ENCODE results near the gene KRTAP10-5. TPM values are rescaled to one million over a fixed set of nuclear protein-coding genes. Genes with fewer than 3 reads are reported as not detected.
"Not testable (repeated sequence)": the region's sequence is repeated elsewhere in the genome, so short reads cannot be mapped to it uniquely, and the experiment has no call there.

The KRTAP10-5 gene
- polyA plus RNA-seq, 1 experiment, result not detected

DNA sequence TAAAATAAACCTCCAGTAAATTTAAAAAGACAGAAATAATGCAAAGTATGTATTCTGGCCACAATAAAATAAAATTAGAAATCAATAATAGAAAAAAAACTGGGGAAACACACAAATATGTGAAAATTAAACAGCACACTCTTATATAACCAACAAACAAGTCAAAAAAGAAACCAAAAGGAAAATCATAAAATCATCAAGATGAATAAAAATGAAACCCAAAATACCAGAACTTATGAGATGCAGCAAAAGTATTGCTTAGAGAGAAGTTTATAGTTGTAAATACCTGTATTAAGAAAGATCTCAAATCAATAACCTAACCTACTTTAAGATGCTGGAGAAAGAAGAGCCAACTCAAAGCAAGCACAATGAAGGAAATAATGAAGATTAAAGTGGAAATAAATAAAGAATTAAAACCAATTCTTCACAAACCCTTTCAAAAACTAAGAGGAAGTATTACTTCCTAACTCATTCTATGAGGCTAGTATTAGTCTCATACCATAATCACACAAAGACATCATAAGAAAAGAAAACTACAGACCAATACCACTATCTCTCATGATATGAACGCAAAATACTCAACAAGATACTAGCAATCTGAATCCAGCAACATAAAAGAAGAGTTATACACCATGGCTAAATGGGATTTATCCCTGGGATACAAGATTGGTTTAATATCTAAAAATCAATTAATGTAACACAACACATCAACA lies 15.4 kb downstream of the KRTAP10-5 start:
- no peaks in the 10 kb centered on the region for H3K36me3 ChIP-seq (ENCODE audit: control insufficient read depth, insufficient read depth, low read length)
- POLR2A ChIA-PET, result no interaction called here
- CTCF ChIA-PET, result no interaction called here
- no peak for DNase-seq (ENCODE audit: low read depth)
- no peak overlapping the region for H3K4me3 ChIP-seq (ENCODE audit: low read depth, low read length)
- TF ChIP-seq, protein P1, sequence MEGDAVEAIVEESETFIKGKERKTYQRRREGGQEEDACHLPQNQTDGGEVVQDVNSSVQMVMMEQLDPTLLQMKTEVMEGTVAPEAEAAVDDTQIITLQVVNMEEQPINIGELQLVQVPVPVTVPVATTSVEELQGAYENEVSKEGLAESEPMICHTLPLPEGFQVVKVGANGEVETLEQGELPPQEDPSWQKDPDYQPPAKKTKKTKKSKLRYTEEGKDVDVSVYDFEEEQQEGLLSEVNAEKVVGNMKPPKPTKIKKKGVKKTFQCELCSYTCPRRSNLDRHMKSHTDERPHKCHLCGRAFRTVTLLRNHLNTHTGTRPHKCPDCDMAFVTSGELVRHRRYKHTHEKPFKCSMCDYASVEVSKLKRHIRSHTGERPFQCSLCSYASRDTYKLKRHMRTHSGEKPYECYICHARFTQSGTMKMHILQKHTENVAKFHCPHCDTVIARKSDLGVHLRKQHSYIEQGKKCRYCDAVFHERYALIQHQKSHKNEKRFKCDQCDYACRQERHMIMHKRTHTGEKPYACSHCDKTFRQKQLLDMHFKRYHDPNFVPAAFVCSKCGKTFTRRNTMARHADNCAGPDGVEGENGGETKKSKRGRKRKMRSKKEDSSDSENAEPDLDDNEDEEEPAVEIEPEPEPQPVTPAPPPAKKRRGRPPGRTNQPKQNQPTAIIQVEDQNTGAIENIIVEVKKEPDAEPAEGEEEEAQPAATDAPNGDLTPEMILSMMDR (IDR thresholded peaks at IDR 0.05; ENCODE audit: insufficient read depth, low read depth, low read length), result no peak
- no peaks in the 10 kb centered on the region for H3K27me3 ChIP-seq (ENCODE audit: control insufficient read depth, insufficient read depth, low read length)

DNA sequence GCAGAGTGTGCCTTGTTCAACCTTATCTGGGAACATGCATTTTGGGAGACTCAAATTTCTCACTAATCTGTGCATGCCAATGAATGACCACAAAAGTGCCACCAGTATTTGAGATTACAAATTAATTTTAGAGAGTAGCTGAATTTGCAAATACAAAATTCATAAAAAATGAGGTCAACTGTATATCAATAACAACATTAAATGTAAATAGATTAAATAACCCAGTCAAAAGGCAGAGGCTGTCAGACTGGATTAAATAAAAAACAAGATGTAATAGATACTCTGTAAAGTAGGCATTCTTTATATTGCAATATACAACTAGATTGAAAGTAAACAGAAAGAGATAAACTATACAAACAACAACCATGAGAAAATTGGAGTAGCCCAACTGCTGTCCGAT lies 16.3 kb downstream of the KRTAP10-5 start:
- ChIA-PET POLR2A (no interaction called here), CTCF (no interaction called here)
- Histone ChIP-seq H3K36me3 (ENCODE audit: control insufficient read depth, insufficient read depth, low read length) (no peaks in the 10 kb centered on the region), H3K4me3 (ENCODE audit: low read depth, low read length) (no peak overlapping the region), H3K27me3 (ENCODE audit: control insufficient read depth, insufficient read depth, low read length) (no peaks in the 10 kb centered on the region)
- DNase-seq (ENCODE audit: low read depth), result no peak
- TF ChIP-seq, protein P1 (IDR thresholded peaks at IDR 0.05; ENCODE audit: insufficient read depth, low read depth, low read length), result no peak

DNA sequence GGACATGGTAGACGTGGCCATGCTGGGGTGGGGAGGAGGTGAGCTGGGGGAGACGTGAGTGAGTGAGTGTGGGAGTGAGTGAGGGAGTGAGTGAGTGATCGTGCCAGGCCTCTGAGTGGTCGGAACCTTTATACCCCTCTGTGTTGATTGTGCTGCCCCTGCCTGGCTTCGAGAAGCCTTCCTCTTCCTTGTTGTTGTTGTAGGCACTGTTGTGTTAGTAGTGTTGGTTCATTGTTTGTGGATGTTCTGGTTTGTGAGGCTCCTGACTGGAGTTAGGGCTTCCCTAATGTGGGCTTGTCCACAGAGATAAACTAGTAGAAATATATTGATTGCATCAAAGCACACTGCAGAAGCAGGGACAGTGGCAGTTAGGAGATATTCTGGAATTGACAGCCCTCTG lies 21.7 kb downstream of the KRTAP10-5 start, which contains the start of gene KRTAP10-3:
TSS of gene KRTAP10-3 (minus strand) at position 101 of the 400 bp plus-strand sequence. CDS start at position 21, 80 bp downstream.
- no peak for DNase-seq (ENCODE audit: low read depth)
- TF ChIP-seq, protein P1 (IDR thresholded peaks at IDR 0.05; ENCODE audit: insufficient read depth, low read depth, low read length), result no peak
- Histone ChIP-seq H3K27me3 (ENCODE audit: control insufficient read depth, insufficient read depth, low read length) (peaks cover 8% of the 10 kb centered on the region), H3K4me3 (ENCODE audit: low read depth, low read length) (no peak within 1 kb of the TSS), H3K36me3 (ENCODE audit: control insufficient read depth, insufficient read depth, low read length) (no peaks in the 10 kb centered on the region)
- ChIA-PET CTCF (no interaction called here), POLR2A (no interaction called here)

DNA sequence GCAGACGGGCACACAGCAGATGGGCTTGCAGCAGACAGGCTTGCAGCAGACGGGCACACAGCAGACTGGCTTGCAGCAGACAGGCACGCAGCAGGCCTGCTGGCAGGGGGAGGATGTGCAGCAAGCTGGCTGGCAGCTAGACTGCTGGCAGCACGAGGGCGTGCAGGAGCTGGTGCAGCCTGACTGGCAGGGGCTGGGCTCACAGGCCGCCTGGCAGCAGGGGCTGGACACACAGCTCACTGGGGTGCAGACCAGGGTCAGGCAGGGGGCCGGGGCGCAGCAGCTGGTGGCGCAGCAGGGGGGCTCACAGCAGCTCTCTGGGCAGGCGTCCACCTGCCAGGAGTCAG lies 22.1 kb downstream of the KRTAP10-5 start:
- H3K36me3 ChIP-seq (ENCODE audit: control insufficient read depth, insufficient read depth, low read length); H3K4me3 ChIP-seq (ENCODE audit: low read depth, low read length); H3K27me3 ChIP-seq (ENCODE audit: control insufficient read depth, insufficient read depth, low read length); CTCF ChIA-PET; DNase-seq (ENCODE audit: low read depth); POLR2A ChIA-PET: not testable (repeated sequence)

DNA sequence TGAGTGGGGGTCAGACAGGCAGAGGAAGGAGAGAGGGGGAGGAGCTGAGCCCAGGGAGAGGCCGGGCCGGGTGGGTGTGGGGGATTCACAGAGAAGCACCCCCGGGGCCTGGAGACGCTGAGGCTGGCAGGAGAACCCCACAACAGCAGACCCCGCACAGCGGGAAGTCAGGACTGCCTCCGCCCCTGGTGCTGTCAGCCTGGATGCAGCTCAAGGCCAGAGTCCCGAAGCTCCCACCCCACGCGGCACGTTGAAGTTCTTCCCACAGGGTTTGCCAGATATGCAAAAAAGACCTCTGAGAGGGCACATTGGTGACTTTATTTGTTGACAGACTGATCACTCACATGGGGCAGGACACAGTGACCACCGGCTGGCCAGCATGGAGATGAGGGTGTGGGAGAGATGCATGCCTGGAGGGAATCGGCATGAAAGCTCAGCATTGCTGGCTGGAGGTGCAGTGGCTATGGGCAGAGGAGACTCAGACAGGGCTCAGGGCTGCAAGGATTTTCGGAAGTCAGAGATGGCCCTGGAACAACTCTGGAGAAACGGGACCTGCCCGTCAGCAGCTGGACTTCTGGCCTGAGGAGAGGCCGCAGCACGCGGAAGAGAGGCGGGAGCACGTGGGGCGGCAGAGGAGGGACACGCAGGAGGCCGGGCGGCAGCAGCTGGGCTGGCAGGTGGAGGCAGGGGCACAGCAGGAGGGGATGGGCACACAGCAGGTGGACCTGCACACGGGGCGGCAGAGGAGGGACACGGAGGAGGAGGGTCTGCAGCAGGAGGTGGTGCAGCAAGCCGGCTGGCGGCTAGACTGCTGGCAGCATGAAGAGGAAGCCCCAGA lies 22.7 kb downstream of the KRTAP10-5 start:
- peaks cover 8% of the 10 kb centered on the region for H3K27me3 ChIP-seq (ENCODE audit: control insufficient read depth, insufficient read depth, low read length)
- CTCF ChIA-PET, result interaction anchor here (0.6 kb wide), 1 partner anchor 89 kb away, joined by 3 read pairs; no protein-coding TSS in a partner anchor
- POLR2A ChIA-PET, result no interaction called here
- DNase-seq (ENCODE audit: low read depth), result no peak
- no peak overlapping the region for H3K4me3 ChIP-seq (ENCODE audit: low read depth, low read length)
- no peaks in the 10 kb centered on the region for H3K36me3 ChIP-seq (ENCODE audit: control insufficient read depth, insufficient read depth, low read length)
- TF ChIP-seq, protein P1 (IDR thresholded peaks at IDR 0.05; ENCODE audit: insufficient read depth, low read depth, low read length), result no peak
